ENCODE data around the gene CCDC177.

DNA sequence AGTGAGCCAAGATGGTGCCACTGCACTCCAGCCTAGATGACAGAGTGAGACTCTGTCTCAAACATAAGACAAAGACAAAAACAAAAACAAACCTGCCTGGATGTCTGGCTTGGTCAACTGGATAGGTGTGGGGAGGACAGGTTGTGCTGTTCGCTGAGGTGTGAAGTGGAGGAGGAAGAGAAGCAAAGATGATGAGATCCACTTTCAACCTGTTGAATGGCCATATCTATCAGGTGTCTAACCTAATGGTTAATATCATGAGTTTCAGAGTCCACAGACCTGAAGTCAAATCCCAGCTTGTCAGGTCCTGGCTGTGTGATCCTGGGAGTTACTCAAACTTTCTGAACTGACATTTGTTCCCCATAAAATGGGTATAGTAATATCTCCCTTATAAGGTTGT is 9.7 kb upstream of the CCDC177 start:
- TF ChIP-seq, protein P1, sequence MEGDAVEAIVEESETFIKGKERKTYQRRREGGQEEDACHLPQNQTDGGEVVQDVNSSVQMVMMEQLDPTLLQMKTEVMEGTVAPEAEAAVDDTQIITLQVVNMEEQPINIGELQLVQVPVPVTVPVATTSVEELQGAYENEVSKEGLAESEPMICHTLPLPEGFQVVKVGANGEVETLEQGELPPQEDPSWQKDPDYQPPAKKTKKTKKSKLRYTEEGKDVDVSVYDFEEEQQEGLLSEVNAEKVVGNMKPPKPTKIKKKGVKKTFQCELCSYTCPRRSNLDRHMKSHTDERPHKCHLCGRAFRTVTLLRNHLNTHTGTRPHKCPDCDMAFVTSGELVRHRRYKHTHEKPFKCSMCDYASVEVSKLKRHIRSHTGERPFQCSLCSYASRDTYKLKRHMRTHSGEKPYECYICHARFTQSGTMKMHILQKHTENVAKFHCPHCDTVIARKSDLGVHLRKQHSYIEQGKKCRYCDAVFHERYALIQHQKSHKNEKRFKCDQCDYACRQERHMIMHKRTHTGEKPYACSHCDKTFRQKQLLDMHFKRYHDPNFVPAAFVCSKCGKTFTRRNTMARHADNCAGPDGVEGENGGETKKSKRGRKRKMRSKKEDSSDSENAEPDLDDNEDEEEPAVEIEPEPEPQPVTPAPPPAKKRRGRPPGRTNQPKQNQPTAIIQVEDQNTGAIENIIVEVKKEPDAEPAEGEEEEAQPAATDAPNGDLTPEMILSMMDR (conservative IDR thresholded peaks at IDR 0.05), result no peak
- no peak for TF ChIP-seq EZH2 (IDR thresholded peaks at IDR 0.05; ENCODE audit: low read depth)
